Nephron (organoid): ENCODE data around the gene ODAD3.
A peak's percentile ranks its signal among the peaks of the same experiment; 100 is the strongest.
"Not testable (repeated sequence)": the region's sequence is repeated elsewhere in the genome, so short reads cannot be mapped to it uniquely, and the experiment has no call there.

Experiments
- H3K27ac Mint-ChIP-seq, 3 experiments: 2 replicates each; pipeline ENCODE4 v1.8.0; 2020; ENCODE audit warnings: mixed read lengths in 3 of 3, mild to moderate bottlenecking in 2 of 3, moderate library complexity in 1 of 3
- H3K27me3 Mint-ChIP-seq: 2 replicates; pipeline ENCODE4 v1.8.0; 2021; ENCODE audit warnings: low read depth, mild to moderate bottlenecking, moderate library complexity, mixed read lengths
- H3K36me3 Mint-ChIP-seq: 2 replicates; pipeline ENCODE4 v1.8.0; 2020; ENCODE audit warnings: low read depth, mixed read lengths
- H3K4me1 Mint-ChIP-seq: 2 replicates; pipeline ENCODE4 v1.8.0; 2020; ENCODE audit warnings: mixed read lengths
- H3K4me3 Mint-ChIP-seq, 3 experiments: 2 replicates each; pipeline ENCODE4 v1.8.0; 2020; ENCODE audit warnings: mild to moderate bottlenecking in 3 of 3, mixed read lengths in 3 of 3, moderate library complexity in 2 of 3
- H3K9me3 Mint-ChIP-seq: 2 replicates; pipeline ENCODE4 v1.8.0; 2020; ENCODE audit warnings: mixed read lengths
- TF ChIP-seq, protein P1 (sequence below), 3 experiments: fragments of 200-600 bp; sonication (generic); IDR thresholded peaks; one replicate each; pipeline ENCODE4 v1.5.0; 2021; ENCODE audit warnings: antibody characterized with exemption in 3 of 3; ENCODE audit not compliant: unreplicated experiment in 3 of 3

ODAD3 gene

DNA sequence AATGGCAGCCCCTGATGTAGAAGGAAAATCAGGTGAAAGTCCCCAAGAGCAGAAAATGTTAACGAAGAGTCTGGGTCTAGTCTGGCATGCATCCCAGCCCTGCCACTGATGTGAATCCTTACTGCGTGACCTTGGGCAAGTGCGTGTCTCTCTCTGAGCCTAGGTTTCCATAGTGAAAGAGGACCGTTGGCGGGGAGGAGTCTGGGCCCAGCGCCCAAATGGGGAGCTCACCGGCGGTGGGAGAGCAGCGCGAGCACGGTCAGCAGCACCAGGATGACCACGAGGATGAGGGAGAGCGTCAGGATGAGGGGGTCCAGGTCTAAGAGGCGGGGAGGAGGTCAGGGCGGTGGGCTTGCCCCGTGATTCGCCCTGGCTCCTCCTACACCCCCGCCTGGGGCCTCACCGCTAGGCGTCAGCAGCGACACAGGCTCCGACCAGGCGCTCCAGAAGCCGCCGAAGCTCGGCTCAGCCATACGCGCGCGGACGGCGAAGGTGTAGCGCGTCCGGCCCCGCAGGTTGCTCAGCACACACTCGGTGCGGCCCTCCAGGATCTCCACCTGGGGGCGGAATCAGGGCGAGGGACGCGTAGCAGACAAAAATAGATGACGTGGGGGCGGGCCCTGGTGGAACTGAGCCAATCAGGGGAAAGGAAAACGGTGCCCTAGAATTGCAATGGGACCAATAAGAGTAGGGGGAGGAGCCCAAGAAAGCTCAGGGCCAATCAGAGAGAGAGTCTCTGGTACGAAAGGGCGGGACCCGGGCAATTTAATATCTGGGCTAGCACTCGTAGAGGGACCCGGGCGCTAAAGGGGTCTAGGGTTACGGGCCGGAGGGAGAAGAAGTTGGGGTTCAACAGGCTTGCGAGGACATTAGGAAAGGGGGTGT is 54.0 kb downstream of the ODAD3 start:
- Mint-ChIP-seq H3K9me3 (no peaks in the 10 kb centered on the region), H3K4me3 (peak overlapping the region; percentile 92 to 95 (median 92)), H3K27ac (peak overlapping the region; percentile 1 to 88 (median 63)), H3K36me3 (peaks cover 4% of the 10 kb centered on the region), H3K4me1 (peaks cover 13% of the 10 kb centered on the region), H3K27me3 (peaks cover 36% of the 10 kb centered on the region)
- TF ChIP-seq, protein P1, sequence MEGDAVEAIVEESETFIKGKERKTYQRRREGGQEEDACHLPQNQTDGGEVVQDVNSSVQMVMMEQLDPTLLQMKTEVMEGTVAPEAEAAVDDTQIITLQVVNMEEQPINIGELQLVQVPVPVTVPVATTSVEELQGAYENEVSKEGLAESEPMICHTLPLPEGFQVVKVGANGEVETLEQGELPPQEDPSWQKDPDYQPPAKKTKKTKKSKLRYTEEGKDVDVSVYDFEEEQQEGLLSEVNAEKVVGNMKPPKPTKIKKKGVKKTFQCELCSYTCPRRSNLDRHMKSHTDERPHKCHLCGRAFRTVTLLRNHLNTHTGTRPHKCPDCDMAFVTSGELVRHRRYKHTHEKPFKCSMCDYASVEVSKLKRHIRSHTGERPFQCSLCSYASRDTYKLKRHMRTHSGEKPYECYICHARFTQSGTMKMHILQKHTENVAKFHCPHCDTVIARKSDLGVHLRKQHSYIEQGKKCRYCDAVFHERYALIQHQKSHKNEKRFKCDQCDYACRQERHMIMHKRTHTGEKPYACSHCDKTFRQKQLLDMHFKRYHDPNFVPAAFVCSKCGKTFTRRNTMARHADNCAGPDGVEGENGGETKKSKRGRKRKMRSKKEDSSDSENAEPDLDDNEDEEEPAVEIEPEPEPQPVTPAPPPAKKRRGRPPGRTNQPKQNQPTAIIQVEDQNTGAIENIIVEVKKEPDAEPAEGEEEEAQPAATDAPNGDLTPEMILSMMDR (IDR thresholded peaks at IDR 0.05; ENCODE audit: unreplicated experiment in 3 of 3), result peak; percentile 64 to 80 (median 72)

DNA sequence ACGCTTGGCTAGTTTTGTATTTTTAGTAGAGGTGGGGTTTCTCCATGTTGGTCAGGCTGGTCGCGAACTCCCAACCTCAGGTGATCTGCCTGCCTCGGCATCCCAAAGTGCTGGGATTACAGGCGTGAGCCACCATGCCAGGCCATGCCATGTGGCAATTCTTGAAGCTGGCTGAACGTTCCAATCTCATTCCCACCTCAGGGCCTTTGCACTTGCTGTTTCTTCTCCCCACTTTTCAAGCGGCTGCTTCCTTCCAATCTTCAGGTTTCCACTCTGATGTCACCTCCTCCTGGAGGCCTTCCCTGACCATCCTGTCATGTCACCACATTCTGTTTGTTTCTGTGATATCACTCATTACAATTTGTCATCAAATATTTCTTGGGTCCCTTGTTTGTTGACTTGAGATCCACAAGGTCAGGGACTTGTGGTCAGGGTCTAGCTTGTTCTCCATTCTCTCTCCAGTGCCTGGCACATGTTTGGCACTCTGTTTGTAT is 55.0 kb downstream of the ODAD3 start:
- peak overlapping the region; percentile 92 to 95 (median 92) for H3K4me3 Mint-ChIP-seq
- H3K9me3 Mint-ChIP-seq, result no peaks in the 10 kb centered on the region
- H3K4me1 Mint-ChIP-seq, result peaks cover 13% of the 10 kb centered on the region
- peaks cover 4% of the 10 kb centered on the region for H3K36me3 Mint-ChIP-seq
- TF ChIP-seq, protein P1 (IDR thresholded peaks at IDR 0.05; ENCODE audit: unreplicated experiment in 3 of 3), result no peak
- H3K27ac Mint-ChIP-seq, result peak overlapping the region in 1 of 3 experiments; percentile 77
- H3K27me3 Mint-ChIP-seq, result peaks cover 36% of the 10 kb centered on the region

DNA sequence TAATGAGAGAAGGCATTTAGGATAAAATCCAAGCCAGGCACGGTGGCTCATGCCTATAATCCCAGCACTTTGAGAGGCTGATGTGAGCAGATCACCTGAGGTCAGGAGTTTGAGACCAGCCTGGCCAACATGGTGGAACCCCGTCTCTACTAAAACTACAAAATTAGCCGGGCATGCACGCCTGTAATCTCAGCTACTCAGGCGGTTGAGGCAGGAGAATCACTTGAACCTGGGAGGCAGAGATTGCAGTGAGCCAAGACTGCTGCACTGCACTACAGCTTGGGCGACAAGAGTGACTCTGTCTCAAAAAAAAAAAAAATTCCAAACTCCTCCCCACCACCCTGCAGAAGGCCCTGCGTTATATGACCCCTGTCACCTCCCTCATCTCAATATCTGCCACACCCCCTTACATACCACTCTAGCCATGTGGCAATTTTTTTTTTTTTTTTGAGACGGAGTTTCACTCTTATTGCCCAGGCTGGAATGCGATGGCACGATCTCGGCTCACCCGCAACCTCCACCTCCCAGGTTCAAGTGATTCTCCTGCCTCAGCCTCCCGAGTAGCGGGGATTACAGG is 55.6 kb downstream of the ODAD3 start:
- peaks cover 13% of the 10 kb centered on the region for H3K4me1 Mint-ChIP-seq
- H3K36me3 Mint-ChIP-seq, H3K27ac Mint-ChIP-seq, H3K9me3 Mint-ChIP-seq: not testable (repeated sequence)
- H3K4me3 Mint-ChIP-seq, result peak overlapping the region in 1 of 3 experiments; percentile 28
- H3K27me3 Mint-ChIP-seq, result peaks cover 31% of the 10 kb centered on the region

DNA sequence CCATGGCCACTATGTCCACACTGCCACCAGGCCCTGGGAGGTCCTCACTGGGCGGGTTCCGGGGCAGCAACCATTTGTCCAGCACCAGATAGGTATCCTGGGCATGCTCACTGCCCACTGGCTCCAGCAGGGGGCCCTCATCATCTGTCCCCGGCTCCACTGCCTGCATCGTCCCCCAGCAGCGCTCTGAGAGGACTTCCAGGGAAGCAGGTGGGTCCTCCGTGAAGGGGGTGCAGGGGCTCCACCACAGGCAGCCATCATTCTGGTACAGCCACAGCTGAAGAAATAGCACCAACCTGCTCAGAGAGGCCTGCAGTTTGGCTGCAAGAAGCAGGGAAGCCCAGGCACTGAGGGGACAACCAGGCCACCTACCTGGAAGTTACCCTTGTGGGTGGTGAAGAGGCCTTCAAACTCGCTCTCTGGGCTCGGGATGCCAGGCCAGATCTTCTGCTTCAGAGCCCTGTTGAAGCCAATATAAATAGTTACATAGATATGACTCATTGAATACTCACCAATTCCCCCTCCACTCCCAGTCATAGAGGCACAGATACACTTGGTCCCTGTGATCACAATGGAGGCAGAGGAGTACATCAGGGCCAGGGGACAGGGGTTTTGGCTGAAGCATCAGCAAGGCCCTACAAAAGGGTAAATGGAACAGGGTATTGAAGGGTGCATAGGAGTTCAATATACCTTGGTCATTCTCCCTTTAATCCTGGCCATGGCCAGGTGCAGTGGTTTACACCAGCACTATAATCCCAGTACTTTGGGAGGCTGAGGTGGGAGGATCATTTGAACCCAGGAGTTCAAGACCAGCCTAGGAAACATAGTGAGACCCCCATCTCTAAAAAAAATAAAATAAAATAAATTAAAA is 56.4 kb downstream of the ODAD3 start:
- Mint-ChIP-seq H3K27me3 (peaks cover 24% of the 10 kb centered on the region), H3K9me3 (no peaks in the 10 kb centered on the region), H3K4me1 (peaks cover 13% of the 10 kb centered on the region), H3K4me3 (peak overlapping the region; percentile 45 to 76 (median 73)), H3K36me3 (peaks cover 4% of the 10 kb centered on the region), H3K27ac (peak overlapping the region in 1 of 3 experiments; percentile 9)
- TF ChIP-seq, protein P1 (IDR thresholded peaks at IDR 0.05; ENCODE audit: unreplicated experiment in 3 of 3), result peak; percentile 62 to 76 (median 71)

DNA sequence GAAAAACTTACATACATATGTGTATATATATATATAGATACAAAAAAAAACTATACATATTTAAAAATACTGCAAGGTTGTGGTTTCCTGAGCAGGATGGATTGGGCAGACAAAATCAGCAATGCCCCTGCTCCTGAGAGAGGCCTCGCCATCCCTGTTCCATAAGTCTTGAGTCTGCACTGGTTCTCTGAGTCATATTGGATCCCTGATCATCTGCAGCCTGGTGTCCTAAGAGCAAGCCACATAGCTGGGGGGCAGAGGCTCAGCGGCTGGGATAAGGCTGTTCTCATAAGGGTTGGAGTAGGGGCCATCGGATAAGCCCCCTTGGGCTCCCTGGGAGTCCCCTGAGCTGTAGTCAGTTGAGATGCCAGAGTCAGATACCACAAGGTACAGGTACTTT is 57.2 kb downstream of the ODAD3 start:
- H3K4me3 Mint-ChIP-seq, result no peak overlapping the region
- H3K36me3 Mint-ChIP-seq, result peaks cover 4% of the 10 kb centered on the region
- no peaks in the 10 kb centered on the region for H3K9me3 Mint-ChIP-seq
- peaks cover 19% of the 10 kb centered on the region for H3K27me3 Mint-ChIP-seq
- H3K27ac Mint-ChIP-seq, result peak overlapping the region in 1 of 3 experiments; percentile 74
- H3K4me1 Mint-ChIP-seq, result peaks cover 13% of the 10 kb centered on the region
- TF ChIP-seq, protein P1 (IDR thresholded peaks at IDR 0.05; ENCODE audit: unreplicated experiment in 3 of 3), result no peak
